CD4-positive, alpha-beta T cell treated with Interleukin-10 for 1 hour (primary cell): ENCODE measurements around the gene DCHS2.

Experiments used
- DNase-seq: peaks from one replicate; pipeline ENCODE4 v3.0.0-alpha.2; 2020

Gene DCHS2

DNA sequence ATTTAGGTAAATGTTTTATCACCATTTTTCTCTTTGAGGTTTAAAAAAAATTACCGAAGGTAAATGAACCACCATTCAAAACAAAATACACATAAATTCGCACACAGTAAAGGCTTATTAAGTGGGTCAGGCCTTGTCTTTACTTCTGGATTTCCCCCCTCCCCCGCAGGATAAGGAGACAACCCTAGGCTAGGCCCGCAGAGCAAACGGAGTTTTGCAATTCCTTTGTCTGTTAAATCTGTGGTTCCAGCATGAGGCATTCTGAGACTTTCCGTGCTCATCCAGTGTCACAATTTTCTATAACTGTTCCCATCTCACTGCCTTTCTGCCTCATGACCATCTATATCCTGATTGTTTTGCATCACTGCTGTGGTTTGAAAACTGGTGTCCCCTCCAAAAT is 307.4 kb downstream of the DCHS2 start:
- no peak for DNase-seq

DNA sequence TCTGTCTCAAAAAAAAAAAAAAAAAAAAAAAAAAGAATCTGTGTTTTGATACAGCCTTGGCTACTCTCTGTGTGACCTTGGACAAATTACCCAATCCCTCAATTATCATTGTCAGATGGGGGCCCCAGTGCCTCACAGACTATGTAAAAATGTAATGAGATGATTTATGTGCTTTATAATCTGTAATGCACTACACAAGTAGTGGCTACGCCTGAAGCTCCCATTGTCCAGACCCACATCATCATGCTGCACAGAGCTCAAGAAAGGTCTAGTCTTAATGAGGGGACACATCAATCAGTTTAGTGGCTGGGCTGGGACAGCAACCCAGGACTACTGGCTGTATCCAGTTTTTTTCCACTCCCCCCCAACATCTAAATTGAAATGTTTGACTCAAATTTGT is 308.3 kb downstream of the DCHS2 start:
- no peak for DNase-seq
